GM18858 (cell line): ENCODE data around the gene CYP27A1.

Experiments
- ATAC-seq: cut with Tn5 transposase; IDR thresholded peaks from one replicate; pipeline ENCODE4 v1.9.1; 2021; ENCODE audit not compliant: unreplicated experiment

Gene CYP27A1

DNA sequence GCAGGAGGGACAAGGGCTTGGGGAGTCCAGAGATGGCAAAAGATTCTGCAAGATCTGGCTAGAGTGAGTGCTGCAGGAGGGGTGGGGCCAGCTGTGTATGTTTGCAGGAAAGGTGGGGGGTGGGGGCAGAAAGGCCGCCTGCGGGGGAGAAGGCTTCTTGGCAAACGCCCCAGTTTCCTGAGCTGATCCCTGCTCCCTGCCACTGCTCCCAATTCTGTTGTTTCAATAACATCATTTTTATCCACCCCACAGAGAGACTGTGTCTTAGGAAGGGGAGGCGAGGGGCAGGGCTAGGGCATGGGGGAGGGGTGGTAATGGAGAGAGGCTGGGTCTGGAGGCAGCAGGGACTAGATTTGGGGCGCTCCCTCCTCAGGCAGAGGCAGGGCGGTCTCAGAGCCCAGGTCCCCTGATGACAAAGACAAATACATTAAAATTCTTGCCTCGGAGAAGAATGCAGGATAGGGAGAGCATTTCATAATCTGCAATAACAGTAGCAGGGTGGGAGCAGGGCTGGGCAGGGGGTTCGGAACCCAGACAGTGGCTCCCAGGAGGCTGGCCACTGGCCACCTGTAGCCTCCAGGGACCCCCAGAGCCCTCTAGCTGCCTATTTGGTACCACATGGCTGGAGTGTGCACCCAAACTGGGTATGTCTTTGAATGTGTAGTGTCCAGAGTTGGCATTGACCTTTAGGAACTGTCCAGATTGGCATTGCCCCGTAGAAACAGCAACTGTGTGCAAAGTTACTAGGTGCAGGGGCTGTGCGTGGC is 75.6 kb downstream of the CYP27A1 start:
- ATAC-seq = no peak

DNA sequence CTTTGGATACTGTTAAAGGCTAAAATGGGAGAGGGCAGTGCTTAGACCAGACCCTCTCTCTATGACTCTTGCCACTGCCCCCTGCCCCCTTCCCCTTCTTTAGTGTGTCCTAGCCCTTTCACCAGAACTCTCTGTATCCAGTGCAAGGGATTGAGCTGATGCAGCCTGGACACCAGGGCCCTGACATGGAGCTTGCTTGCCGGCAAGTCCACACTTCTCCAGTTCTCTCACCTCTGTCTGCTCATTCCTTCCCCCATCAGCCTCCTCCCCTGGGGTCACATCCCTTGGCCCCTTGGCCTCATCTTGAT is 76.1 kb downstream of the CYP27A1 start:
- no peak for ATAC-seq

DNA sequence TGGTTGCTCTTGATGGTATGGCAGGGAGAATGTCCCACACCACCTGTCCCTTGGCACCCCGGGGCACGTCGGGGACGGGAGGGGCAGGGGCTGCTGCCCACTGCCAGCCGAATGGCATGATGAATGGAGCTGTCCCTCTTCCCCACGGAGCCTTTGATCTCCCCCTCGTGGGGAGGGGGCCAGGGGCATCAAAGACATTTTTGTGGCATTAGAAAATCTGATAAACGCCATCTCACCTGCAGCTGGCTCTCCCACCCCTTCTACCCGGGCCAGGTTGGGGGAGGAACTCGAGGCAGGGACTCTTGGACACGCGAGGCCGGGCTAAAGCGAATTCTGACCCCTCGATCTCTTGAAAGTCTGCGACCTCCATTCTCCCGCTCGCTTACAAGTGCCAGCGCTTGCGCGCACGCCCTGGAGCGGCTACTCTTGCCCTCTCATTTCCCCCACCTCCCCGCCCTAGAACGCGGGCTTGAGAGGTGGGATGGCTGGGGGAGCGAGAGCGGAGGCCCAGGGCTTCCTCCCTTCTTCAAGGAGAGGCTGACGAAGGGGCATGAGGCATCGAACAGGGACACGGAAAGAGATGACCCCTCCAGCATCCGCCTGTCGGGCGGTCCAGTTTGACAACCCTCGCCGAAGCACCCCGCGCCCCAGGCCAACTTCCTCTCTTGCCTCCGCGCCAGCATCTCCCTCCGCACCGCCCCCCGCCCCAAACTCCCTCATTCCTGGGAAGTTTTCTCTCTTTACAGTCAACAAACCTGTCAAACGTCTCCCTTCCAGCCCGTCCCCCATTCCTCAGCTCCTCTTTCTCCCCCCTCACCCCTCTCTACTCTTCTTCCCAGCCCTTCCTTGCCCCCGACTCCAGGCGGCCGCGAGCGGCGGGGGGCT is 77.0 kb downstream of the CYP27A1 start:
- ATAC-seq = no peak

DNA sequence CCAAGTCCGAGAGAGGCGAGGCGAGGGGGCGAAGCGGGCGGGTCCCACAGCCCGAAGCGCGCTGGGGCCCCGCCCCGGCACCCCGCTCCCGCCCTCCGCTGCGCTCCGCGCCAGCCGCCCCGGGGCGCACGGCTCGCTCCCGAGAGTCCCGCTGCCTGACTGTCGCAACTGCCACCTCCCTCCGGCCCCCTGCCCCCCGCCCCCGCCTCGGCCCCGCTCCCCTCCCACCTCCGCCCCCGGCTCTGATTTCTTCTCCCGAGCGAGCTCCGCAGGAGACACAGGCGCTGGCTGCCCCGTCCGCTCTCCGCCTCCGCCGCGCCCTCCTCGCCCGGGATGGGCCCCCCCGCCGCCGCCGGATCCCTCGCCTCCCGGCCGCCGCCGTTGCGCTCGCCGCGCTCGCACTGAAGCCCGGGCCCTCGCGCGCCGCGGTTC is 77.6 kb downstream of the CYP27A1 start, which contains the start of gene WNT6:
Gene WNT6, plus strand, starts transcription at position 250 of the 432 bp plus-strand sequence. CDS start 233 bp downstream, outside the sequence.
- no peak for ATAC-seq

DNA sequence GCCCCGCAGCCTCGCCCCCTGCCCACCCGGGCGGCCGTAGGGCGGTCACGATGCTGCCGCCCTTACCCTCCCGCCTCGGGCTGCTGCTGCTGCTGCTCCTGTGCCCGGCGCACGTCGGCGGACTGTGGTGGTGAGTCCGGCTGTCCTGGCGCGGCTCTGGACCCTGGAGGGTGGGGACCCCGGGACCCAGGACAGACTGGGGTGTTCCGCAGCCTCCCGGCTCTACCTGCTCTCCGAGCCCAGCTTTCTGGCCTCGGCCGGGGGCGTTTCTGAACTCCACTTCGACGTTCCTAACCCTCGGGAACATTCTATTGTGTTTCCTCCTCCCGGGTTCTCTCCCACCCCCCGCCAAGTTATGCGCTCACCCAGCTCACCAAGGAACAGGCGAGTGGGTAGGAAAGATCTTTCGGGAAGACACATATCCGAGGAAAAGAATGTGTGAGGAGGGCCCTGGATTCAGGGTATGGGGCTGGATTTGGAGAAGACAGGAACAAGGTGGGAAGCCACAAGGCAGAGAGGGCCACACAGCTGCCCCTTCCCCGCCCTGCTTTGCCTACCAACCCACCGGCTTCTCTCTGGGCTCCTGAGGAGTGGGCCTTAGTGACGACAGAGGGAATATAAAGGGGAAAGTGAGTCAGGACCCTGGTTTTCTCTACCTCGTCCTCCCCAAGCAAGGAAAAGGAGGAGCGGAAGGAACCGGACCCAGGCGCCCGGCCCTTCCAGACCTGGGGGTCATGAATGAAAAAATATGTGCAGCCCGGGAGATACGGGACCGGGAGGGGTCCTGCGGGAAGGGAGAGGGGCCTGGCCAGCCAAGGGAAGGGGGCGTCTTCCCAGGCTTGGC is 78.3 kb downstream of the CYP27A1 start:
- ATAC-seq = no peak

DNA sequence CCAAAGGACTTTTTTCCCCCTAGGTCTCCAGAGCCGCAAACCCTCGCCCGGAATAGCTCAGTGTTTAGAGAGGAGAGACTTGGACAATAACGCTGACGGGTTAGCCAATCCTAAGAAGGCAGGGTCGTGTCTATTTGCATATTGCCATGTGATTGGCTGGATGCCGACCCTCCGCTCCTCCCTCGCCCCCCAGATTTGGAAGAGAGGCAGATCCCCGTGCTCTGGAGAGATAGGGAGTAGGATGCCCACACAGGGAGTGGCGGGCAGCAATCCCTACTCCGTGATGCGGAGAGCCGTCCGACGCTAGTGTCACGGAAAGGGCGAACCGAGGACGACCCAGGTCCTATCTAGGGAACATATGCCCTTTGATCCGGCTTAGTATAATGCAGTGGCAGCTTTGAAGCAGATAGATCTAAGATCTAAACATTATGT is 79.0 kb downstream of the CYP27A1 start:
- no peak for ATAC-seq

DNA sequence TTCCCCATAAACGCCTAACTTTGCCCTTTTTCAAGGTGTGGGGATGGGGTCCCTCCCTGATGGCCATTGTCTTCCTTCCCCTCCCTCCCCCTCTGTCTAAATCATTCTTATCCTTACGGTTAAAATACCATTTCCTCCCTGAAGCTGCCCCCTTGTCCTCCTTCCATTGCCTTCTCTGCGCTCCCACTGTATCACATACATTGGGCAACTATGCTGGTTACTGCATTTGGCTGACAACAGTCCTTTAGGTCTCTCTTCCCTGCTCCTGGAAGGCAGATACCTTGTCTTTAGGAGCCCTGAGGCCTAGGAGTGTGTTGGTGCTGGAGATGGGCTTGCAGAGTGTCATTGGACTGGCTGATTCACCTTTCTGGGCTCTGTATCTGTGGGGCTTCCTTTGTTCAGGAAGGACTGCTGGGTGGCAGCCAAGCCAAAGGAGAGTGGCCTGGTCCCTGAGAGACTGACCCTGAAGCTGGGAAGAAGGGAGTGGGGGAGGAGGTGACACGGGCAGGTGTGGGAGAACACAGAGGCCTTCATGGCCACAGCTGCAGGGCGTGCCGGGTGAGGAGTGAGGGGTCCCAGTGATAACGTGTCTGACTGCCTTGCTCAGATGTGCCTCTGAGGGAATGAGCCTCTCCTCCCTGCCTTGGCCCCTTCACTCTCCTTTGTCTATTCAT is 79.8 kb downstream of the CYP27A1 start:
- ATAC-seq = no peak

DNA sequence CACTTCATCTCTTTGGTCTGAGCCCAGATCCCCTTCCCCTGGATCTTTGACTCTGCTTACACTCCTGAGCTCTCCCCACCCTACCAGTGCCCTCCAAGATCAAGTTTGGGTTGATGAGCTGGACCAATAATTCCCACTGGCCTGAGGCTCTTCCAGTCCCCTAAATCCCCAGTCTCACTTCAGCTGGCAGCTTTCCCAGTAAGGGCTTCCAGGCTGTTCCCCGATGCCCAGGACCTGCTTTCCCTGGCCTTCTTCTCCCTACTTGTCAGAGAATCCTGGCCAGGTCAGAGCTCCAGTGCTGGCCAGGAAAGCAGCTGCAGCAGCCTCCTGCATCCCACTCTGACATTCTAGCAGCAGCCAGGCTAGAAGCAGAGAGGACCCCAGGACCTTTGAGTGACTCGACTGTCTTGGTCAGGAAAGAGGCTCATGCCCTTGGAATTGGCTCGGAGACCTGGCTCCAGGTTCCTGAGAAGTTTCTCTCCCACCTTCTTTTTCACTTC is 81.1 kb downstream of the CYP27A1 start:
- no peak for ATAC-seq
